HEK293 (cell line): ENCODE data around the gene TPGS2.

Experiments
- BCL11A ChIP-seq: fragments of 450-650 bp; formaldehyde crosslinking; IDR thresholded peaks from 2 replicates; pipeline ENCODE4 v1.5.1; 2016; ENCODE audit warnings: low read depth, missing biosample characterization, missing genetic modification characterization
- CTCF ChIP-seq: fragments of 450-650 bp; formaldehyde crosslinking; IDR thresholded peaks from 2 replicates; pipeline ENCODE4 v1.5.1; 2016; ENCODE audit warnings: missing biosample characterization, missing genetic modification characterization
- HOXD13 ChIP-seq: sonication (generic); formaldehyde crosslinking; IDR thresholded peaks from 2 replicates; pipeline ENCODE4 v1.8.0; 2022; ENCODE audit warnings: missing genetic modification reagents, borderline replicate concordance
- ZFHX2 ChIP-seq: fragments of 450-650 bp; formaldehyde crosslinking; conservative IDR thresholded peaks from 2 replicates; pipeline ENCODE4 v1.5.1; 2016; ENCODE audit warnings: missing biosample characterization, missing genetic modification characterization
- ZNF133 ChIP-seq: fragments of 450-650 bp; formaldehyde crosslinking; IDR thresholded peaks from 2 replicates; pipeline ENCODE4 v1.5.1; 2016; ENCODE audit warnings: missing biosample characterization, missing genetic modification characterization
- ZNF16 ChIP-seq: fragments of 450-650 bp; formaldehyde crosslinking; IDR thresholded peaks from 2 replicates; pipeline ENCODE4 v1.5.1; 2016; ENCODE audit warnings: low read depth, missing biosample characterization, missing genetic modification characterization
- ZNF473 ChIP-seq: fragments of 450-650 bp; formaldehyde crosslinking; IDR thresholded peaks from 2 replicates; pipeline ENCODE4 v1.5.1; 2017; ENCODE audit warnings: missing biosample characterization, missing genetic modification characterization

- TF ChIP-seq ZFHX2 (tag by site-specific recombination), result no peak
- TF ChIP-seq BCL11A (tag by site-specific recombination), result no peak
- no peak for TF ChIP-seq CTCF (tag by site-specific recombination)
- TF ChIP-seq ZNF16 (tag by site-specific recombination), result no peak
- no peak for TF ChIP-seq ZNF473 (tag by site-specific recombination)
- TF ChIP-seq HOXD13, result no peak
- no peak for TF ChIP-seq ZNF133 (tag by site-specific recombination)
Observed at GRCh38 chr18:36777566-36777965, 51.2 kb downstream of the TPGS2 start.
